NCI-H226 (cell line): ENCODE data around the gene CFAP65.

Experiments
- DNase-seq: peaks from one replicate; pipeline ENCODE4 v3.0.0-alpha.2; 2015

Gene CFAP65

DNA sequence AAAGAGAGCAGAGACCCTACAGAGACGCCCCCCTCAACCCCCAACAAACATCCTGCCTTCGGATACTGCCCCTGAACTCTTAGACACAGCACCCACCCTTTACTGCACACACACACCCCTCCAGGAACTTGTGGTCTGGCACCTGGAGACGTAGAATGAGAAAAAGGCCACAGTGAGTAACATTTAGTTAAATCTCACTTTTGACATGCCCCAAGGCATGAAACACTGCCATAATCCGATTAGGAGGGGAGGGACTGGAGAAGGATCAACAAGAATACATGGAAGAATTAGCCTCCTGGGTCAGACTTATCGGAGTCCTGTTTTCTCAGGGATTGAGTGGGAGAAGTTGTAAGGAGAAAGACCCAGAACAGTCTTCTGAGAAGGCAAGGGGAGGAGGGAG, 77.7 kb downstream of the CFAP65 start:
- DNase-seq = peak; percentile 24

DNA sequence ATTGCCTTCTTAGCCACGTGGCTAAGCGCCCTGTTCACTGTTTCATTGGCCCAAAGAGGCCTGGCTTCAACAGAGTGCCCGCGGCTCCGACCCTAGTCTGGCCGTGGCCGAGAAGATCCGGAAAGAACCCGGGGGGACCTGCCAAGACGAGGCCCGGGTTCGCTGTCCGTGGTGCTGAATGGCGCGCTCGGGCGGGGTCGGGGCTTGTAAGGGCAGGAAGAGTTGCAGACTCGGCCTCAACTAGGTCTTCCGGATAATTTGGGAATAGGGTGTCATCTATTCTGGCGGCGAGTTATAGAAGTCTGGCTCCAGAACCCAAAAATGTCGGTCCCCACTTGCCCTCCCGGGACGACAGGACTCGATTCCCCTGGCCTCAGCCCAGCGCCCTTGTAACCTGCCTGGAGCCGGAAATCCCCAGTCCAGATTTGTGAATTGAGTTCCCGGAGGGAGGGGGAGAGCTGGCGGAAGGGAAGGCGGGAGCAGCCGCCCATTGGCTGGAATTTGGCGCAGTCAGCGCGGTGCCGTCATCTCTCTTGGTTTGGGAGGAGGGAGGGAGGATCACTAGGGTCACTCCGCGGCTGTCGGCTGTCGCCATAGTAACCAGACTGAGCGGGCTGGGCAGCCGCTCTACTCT, 78.3 kb downstream of the CFAP65 start:
- peak; percentile 97 for DNase-seq

DNA sequence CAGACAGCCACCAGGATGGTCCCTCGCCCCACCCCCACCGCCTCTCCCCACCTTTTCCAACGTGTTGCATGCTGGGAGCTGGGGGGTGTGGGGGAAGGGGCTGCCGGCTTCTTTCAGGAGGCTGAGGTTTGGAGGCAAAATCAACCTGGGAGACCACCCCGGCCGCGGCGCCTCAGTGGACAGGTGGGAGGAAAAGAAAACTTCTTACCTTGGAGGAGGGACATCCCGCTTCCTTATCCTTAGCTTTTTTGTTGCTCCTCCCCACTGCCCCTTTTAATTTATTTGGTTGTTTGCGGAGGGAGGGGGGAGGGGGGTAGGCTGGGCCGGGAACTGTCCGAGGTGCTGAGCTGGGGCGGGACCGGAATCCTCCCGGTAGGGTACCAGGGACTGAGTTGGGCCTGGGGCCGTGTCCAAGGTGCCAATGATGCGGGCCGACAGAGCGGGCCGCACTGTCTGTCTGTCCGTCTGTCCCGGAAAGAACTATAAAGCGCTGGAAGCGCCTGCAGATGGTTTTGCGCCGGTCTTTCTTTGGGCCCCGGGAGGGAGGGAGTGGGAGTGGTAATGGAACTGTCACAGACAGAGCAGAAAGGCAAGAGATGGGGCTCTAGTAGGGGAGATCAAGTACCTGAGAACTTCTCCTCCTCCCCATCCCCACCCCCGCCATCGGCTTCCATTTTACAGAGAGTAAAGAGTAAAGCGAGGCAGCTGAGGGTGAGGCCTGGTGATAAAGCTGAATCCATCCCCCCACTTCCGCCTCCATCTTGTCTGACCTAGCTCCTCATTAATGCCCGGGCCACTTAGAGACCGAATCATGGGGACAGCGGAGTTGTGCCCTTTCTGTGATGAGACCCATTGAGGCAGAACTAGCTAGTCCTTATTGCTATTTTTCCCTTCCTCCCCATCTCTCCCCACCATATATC, 79.4 kb downstream of the CFAP65 start:
- peak; percentile 7 for DNase-seq

DNA sequence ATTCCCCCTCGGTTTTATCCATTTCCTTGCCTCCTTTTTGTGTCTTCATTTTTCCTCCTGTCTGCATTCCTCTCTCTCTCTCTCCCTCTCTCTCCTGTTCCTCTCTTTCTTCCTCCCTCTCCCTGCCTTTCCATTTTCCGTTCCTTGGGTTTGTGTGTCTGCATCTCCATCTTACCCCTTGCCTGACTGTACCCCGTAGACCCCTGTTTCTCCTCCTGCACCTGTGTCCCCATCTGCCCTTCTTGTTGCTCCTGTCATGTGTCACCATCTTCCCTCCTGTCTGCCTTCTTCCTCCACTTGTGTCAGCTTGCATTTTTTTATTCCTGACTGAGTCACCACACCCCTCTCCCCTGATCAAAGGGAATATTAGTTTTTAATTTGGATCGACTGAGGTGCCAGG, 80.1 kb downstream of the CFAP65 start:
- DNase-seq = no peak

DNA sequence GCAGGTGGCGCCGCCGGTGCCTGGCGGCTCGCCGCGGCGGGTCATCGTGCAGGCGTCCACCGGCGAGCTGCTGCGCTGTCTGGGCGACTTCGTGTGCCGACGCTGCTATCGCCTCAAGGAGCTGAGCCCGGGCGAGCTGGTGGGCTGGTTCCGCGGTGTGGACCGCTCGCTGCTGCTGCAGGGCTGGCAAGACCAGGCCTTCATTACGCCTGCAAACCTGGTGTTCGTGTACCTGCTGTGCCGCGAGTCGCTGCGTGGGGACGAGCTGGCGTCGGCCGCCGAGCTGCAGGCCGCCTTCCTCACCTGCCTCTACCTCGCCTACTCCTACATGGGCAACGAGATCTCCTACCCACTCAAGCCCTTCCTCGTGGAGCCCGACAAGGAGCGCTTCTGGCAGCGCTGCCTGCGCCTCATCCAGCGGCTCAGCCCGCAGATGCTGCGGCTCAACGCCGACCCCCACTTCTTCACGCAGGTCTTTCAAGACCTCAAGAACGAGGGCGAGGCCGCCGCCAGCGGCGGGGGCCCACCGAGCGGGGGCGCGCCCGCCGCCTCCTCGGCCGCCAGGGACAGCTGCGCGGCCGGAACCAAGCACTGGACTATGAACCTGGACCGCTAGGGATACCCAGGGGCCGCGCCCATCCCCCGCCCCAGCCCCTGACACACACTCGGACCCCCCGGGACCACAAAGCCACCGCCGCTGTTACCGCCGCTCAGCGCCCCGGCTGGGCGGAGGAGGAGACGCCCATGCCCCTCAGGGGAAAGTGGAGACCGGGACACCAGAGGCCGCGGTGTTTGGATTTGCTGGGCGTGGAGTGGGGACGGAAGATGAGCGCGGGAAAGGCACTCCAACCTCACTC, 80.8 kb downstream of the CFAP65 start:
- no peak for DNase-seq

DNA sequence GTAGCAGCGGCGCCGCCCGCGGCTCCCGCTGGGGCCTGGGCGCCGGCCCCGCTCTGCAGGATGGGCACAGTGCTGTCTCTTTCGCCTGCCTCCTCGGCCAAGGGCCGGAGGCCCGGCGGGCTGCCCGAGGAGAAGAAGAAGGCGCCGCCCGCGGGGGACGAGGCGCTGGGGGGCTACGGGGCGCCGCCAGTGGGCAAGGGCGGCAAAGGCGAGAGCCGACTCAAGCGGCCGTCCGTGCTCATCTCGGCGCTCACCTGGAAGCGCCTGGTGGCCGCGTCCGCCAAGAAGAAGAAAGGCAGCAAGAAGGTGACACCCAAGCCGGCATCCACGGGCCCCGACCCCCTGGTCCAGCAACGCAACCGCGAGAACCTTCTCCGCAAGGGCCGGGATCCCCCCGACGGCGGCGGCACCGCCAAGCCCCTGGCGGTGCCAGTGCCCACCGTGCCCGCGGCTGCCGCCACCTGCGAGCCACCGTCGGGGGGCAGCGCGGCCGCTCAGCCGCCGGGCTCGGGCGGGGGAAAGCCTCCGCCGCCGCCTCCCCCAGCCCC, 81.5 kb downstream of the CFAP65 start:
- no peak for DNase-seq

DNA sequence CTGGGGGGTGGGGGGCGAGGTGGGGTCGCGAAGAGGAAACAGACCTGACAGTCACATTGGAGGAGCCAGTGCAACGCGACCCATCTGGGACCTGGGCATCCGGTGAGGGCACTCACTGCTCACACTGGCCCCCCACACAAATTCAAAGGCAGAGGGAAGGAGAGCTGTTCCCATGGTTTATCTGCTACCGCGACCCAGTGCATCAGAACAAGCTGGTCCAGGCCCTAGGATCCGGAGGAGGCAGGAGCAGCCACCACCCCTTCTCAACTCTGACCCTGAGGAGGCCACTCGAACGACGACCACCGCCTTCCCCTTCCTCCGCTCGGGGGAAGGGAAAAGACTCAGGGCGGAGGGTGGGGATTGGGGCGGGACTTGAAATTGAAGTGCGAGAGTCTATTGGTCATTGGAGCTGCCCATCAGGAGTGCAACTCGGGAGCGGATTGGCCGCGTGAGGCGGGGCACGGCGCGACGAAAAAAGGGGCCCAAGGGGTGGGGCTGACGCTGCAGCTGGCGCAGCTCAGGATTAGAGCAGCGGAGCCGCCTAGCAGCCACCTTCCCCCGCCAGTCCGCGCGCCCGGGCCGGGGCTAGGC, 82.1 kb downstream of the CFAP65 start, which contains the start of gene CDK5R2:
CDK5R2 (plus strand) TSS at position 526 of the 591 bp plus-strand sequence. CDS start 155 bp downstream, outside the sequence.
- peak; percentile 77 for DNase-seq

DNA sequence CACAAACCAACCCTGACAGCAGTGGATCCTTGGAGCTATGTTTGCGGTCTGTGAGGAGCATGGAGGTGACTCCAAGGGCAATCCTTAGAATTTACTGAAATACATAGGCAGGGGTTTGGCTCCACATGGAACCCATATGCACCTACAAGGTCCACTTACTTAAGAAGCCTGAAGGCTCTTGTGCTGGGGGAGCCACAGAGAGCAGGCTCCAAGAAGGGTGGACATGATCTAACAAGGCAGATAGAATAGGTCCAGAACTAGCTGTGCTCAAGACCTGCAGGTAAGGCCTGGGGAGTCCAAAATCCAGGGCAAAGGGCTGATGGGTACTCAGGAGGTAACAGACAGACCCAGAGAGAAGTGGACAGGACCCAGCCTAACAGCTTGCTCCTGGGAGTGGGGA, 83.0 kb downstream of the CFAP65 start:
- no peak for DNase-seq

DNA sequence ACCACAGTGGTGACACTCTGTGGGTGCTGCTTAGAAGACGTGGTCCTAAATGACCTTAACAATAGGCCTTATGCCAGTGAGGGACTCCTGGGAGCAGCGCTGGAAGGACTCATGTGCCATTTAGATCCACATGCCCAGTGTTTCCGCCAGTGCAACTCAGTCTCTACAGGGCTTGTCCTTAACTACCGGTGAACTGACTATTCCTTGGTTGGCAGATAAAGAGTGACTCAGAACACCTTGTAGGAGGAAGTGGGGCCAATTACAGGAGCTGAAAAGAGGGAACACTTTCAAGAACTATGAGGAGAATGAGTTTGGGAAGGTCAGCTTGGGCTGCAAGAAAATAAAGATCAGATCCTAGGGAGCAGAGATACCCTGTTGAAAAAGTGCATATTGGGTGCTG, 83.6 kb downstream of the CFAP65 start:
- no peak for DNase-seq

DNA sequence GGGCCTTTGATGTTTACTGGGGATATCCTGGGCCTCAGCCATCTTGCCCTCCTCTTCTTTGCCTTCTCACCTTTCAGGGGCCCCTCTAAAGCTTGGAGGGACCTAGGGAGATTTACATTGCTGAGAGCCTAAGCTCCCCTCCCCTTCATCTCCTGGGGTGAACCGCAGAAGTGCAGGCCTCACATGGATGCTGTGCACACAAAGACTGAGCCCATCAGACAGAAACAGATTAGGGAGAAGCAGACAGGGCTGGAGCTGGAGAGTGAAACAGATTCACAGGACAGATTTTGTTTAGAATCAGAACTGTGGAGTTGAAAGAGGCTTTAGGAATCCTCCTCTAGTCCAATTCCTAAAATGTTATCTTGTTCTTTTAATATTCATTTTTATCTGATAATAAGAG, 85.3 kb downstream of the CFAP65 start:
- DNase-seq = no peak

DNA sequence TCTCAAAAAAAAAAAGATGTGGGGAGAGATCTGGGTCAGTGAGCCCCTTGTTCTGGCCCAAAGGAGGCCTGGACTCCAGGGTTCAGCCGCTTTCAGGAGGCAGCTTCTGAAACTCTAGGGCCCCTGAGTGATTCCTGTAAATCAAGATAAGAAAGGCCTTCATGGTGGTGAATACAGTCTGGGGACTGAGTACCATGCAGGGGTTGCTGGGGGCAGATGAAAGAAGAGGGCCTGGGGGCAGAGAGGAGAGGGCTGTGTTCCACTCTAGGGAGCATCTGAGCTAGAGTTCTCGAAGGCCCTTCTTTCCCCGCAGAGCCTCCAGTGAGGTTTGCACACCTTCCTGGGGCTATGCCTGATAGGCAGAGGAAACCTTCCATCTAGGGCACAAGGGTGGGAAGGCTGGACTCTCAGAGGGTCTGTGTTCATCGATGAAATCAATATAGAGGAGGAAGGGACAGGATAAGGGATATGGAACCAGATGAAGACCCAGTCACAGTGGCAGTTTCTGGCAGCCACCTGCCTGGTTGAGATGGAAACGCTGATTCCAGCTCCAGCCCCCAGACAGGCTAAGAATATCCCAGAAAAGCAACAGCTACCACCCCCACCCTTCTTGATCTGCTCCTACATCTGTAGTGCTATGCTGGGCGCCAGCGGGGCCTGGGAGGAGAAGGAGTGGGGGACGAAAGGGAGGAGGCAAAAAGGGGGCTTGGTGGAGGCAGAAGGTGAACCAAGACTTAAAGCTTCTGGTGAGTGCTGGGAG, 86.6 kb downstream of the CFAP65 start:
- DNase-seq = no peak

DNA sequence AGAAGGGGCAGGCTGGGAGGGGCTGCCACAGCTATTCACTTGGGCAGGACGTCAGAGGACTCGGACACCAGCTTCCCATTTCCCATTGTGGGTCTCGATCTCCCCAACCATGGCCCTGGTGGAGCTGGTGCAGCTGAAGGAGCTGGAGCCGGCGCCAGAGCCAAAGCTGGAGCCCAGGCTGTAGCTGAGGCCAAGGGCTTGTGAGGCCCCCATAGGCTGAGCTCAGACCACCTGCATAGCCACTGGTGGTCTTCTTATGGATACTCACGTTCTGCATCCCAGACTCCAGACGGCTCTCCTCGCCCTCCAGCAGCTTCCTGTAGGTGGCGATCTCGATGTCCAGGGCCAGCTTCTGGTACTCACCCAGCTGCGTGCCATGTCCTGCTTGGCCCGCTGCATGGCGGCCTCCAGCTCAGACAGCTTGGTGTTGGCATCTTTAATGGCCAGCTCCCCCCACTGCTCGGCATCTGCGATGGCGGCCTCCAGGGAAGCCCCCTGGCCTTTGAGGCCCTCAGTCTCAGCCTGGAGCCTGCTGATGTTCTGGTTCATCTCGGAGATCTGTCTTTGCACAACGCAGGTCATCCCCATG, 87.9 kb downstream of the CFAP65 start:
- DNase-seq = no peak
